Measurements from ENCODE around the gene COPS3.
A peak's percentile ranks its signal among the peaks of the same experiment; 100 is the strongest.

The COPS3 gene

DNA sequence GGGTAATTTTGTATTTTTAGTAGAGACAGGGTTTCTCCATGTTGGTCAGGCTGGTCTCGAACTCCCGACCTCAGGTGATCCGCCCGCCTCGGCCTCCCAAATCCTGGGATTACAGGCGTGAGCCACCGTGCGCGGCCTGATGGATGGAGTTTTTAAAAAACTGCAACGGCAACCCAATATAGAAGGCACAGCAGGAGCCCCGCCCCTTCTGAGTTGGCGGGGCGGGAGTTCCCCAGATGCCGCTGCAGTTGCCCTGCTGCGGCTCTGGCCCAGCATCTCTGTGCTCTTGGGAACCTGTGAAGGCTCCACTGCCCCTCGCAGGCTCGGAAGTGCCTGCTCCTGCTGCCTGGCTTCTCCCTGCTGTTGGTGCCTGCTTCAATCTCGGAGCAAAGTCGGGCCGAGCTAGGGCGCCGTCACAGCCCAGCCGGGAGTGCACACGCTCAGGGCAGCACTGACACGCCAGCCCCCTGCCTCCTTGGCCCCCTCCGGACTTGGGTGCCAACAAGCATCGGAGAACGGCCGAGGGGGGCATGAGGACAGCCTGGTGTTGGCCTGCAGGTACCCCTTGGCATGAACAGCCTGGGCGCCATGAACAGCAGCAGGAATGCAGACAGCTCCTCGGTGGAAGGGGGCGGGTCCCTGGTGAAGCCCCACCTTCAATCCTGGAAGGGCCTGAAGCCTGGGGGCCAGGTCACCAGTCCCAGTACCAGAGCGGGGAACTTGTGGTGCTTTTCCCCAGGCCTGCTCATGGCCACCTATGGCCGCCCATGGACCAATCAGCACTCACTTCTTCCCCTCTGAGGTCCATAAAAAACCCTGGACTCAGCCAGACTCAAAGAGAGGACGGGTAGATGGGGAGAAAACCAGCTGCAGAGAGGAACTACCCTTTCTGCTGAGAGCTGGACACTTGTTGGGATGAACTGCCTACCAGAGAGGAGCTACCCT is 19.9 kb upstream of the COPS3 start:
- Histone ChIP-seq H3K9me3 (replicated peaks; ENCODE audit: insufficient read depth, low read length) (no peaks in the 10 kb centered on the region), H2AFZ (ENCODE audit: low read length) (peak overlapping the region; percentile 54), H3F3A (ENCODE audit: insufficient read depth, low read length) (peaks cover 44% of the 10 kb centered on the region), H3K36me3 (replicated peaks; ENCODE audit: insufficient read depth, low read length) (no peaks in the 10 kb centered on the region), H3K9me2 (replicated peaks; ENCODE audit: insufficient read depth, low read length) (no peaks in the 10 kb centered on the region), H3K4me3 (ENCODE audit: low read length) (peak overlapping the region; percentile 26), H4K20me1 (ENCODE audit: insufficient read depth, low read length) (no peaks in the 10 kb centered on the region), H3K27me3 (replicated peaks; ENCODE audit: insufficient read depth, low read length) (no peaks in the 10 kb centered on the region), H3K9ac (ENCODE audit: low read length) (no peak overlapping the region), H3K27ac (ENCODE audit: low read length) (no peak overlapping the region), H3K4me2 (ENCODE audit: low read depth, low read length) (peak overlapping the region; percentile 55), H3K79me2 (ENCODE audit: low read length) (peaks cover 7% of the 10 kb centered on the region), H3K4me1 (ENCODE audit: low read length) (peaks cover 34% of the 10 kb centered on the region)
- peak; percentile 84 for DNase-seq
- TF ChIP-seq EZH2 (optimal IDR thresholded peaks at IDR 0.05; ENCODE audit: low read depth, low read length): no peak
- no peak for TF ChIP-seq EZH2phosphoT487 (IDR thresholded peaks at IDR 0.05; ENCODE audit: low read length)
- TF ChIP-seq, protein P1, sequence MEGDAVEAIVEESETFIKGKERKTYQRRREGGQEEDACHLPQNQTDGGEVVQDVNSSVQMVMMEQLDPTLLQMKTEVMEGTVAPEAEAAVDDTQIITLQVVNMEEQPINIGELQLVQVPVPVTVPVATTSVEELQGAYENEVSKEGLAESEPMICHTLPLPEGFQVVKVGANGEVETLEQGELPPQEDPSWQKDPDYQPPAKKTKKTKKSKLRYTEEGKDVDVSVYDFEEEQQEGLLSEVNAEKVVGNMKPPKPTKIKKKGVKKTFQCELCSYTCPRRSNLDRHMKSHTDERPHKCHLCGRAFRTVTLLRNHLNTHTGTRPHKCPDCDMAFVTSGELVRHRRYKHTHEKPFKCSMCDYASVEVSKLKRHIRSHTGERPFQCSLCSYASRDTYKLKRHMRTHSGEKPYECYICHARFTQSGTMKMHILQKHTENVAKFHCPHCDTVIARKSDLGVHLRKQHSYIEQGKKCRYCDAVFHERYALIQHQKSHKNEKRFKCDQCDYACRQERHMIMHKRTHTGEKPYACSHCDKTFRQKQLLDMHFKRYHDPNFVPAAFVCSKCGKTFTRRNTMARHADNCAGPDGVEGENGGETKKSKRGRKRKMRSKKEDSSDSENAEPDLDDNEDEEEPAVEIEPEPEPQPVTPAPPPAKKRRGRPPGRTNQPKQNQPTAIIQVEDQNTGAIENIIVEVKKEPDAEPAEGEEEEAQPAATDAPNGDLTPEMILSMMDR (IDR thresholded peaks at IDR 0.05; ENCODE audit: low read length): no peak

DNA sequence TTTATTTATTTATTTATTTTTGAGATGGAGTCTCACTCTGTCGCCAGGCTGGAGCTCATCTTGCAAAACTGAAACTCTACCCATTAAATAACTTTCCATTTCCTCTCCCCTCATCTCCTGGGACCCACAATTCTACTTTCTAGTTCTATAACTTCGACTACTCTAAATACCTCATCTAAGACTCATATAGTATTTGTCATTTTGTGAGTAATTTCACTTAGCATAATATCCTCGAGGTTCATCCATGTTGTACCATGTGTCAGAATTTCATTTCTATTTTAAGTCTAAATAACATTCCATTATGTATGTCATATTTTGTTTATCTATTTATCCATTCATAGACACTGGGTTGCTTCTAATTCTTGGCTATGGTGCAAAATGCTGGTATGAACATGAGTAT is 17.1 kb upstream of the COPS3 start:
- no peak for TF ChIP-seq EZH2phosphoT487 (IDR thresholded peaks at IDR 0.05; ENCODE audit: low read length)
- TF ChIP-seq, protein P1 (IDR thresholded peaks at IDR 0.05; ENCODE audit: low read length): no peak
- no peak for TF ChIP-seq EZH2 (optimal IDR thresholded peaks at IDR 0.05; ENCODE audit: low read depth, low read length)
- no peaks in the 10 kb centered on the region for H4K20me1 ChIP-seq (ENCODE audit: insufficient read depth, low read length)
- no peaks in the 10 kb centered on the region for H3K9me2 ChIP-seq (replicated peaks; ENCODE audit: insufficient read depth, low read length)
- H3K36me3 ChIP-seq (replicated peaks; ENCODE audit: insufficient read depth, low read length): no peaks in the 10 kb centered on the region
- no peak overlapping the region for H2AFZ ChIP-seq (ENCODE audit: low read length)
- H3K9ac ChIP-seq (ENCODE audit: low read length): no peak overlapping the region
- no peaks in the 10 kb centered on the region for H3K27me3 ChIP-seq (replicated peaks; ENCODE audit: insufficient read depth, low read length)
- H3K4me3 ChIP-seq (ENCODE audit: low read length): no peak overlapping the region
- H3K79me2 ChIP-seq (ENCODE audit: low read length): no peaks in the 10 kb centered on the region
- peaks cover 26% of the 10 kb centered on the region for H3F3A ChIP-seq (ENCODE audit: insufficient read depth, low read length)
- H3K27ac ChIP-seq (ENCODE audit: low read length): no peak overlapping the region
- peak; percentile 35 for DNase-seq
- H3K9me3 ChIP-seq (replicated peaks; ENCODE audit: insufficient read depth, low read length): no peaks in the 10 kb centered on the region
- peaks cover 19% of the 10 kb centered on the region for H3K4me1 ChIP-seq (ENCODE audit: low read length)
- no peak overlapping the region for H3K4me2 ChIP-seq (ENCODE audit: low read depth, low read length)

- H2AFZ ChIP-seq (ENCODE audit: low read length): no peak overlapping the region
Measured at GRCh38 chr17:17297217-17297616, 16.2 kb upstream of the COPS3 start.

More at GRCh38 chr17:17297217-17297616, 16.2 kb upstream of the COPS3 start:
- Histone ChIP-seq H3K4me1 (ENCODE audit: low read length) (peaks cover 16% of the 10 kb centered on the region), H3F3A (ENCODE audit: insufficient read depth, low read length) (peaks cover 23% of the 10 kb centered on the region), H3K27ac (ENCODE audit: low read length) (no peak overlapping the region), H3K27me3 (replicated peaks; ENCODE audit: insufficient read depth, low read length) (no peaks in the 10 kb centered on the region), H4K20me1 (ENCODE audit: insufficient read depth, low read length) (no peaks in the 10 kb centered on the region), H3K79me2 (ENCODE audit: low read length) (no peaks in the 10 kb centered on the region), H3K36me3 (replicated peaks; ENCODE audit: insufficient read depth, low read length) (no peaks in the 10 kb centered on the region), H3K9ac (ENCODE audit: low read length) (no peak overlapping the region), H3K9me3 (replicated peaks; ENCODE audit: insufficient read depth, low read length) (no peaks in the 10 kb centered on the region), H3K4me2 (ENCODE audit: low read depth, low read length) (no peak overlapping the region), H3K9me2 (replicated peaks; ENCODE audit: insufficient read depth, low read length) (no peaks in the 10 kb centered on the region), H3K4me3 (ENCODE audit: low read length) (no peak overlapping the region)
- DNase-seq: no peak
- TF ChIP-seq, protein P1 (IDR thresholded peaks at IDR 0.05; ENCODE audit: low read length): no peak
- TF ChIP-seq EZH2 (optimal IDR thresholded peaks at IDR 0.05; ENCODE audit: low read depth, low read length): no peak
- no peak for TF ChIP-seq EZH2phosphoT487 (IDR thresholded peaks at IDR 0.05; ENCODE audit: low read length)
